Upper lobe of right lung (tissue), 1 donor: ENCODE data around the gene NECAB2. TPM values are rescaled to one million over a fixed set of nuclear protein-coding genes. Genes with fewer than 3 reads are reported as not detected.

Experiments
- ATAC-seq: fragments of 200-7000 bp; cut with Tn5 transposase; one replicate; pipeline ENCODE4 v1.9.1; 2020; ENCODE audit warnings: mild to moderate bottlenecking, moderate library complexity
- DNase-seq: peaks from one replicate; pipeline ENCODE4 v3.0.0-alpha.2; 2020
- H3K27ac ChIP-seq: fragments of 200-600 bp; one replicate; pipeline ENCODE4 v1.8.0; 2022
- H3K27me3 ChIP-seq: fragments of 200-600 bp; one replicate; pipeline ENCODE4 v1.8.0; 2022; ENCODE audit warnings: mild to moderate bottlenecking
- H3K36me3 ChIP-seq: fragments of 200-600 bp; one replicate; pipeline ENCODE4 v1.8.0; 2022
- H3K4me1 ChIP-seq: fragments of 200-600 bp; one replicate; pipeline ENCODE4 v1.8.0; 2022
- H3K4me3 ChIP-seq: fragments of 200-600 bp; one replicate; pipeline ENCODE4 v1.8.0; 2022; ENCODE audit warnings: mild to moderate bottlenecking
- H3K9me3 ChIP-seq: fragments of 200-600 bp; one replicate; pipeline ENCODE4 v1.8.0; 2022
- intact Hi-C: fragments of 100-400 bp; cut with DNase I; formaldehyde crosslinking; loops from one replicate; pipeline ENCODE4 v1.11.0; 2022
- total RNA-seq: library from RNA; stranded (reverse); fragmentation: NEBNext Ultra II Directional; extraction: Animal tissue kit (Norgen Biotek cat#: 25700); gene quantifications from one replicate; pipeline ENCODE4 v1.2.1, GENCODE V29; 2021
- TF ChIP-seq, protein P1 (sequence below): fragments of 200-600 bp; IDR thresholded peaks from one replicate; pipeline ENCODE4 v1.8.0; 2022; ENCODE audit warnings: antibody characterized with exemption
- donor health status: DM: no; HTN: yes; CAD: no; lungs with severe emphysema.

Gene NECAB2
- total RNA-seq, 1 donor from 2014 or later: not detected

DNA sequence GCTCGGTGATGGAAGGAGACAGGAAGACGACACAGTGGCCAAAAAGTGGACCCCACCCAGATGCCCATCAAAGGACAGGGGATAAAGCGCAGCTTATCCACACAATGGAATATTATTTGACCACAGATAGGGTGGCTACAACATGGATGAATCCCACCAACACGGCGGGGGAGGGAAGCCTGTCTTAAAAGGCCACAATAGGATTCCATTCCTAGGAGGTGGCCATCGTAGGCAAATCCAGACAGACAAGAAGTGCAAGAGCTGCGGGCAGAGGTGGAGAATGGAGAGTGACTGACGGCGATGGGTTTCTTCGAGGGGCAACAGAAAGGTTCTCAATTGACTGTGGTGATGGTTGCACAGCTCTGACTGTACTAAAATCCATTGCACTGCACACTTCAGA lies 58.6 kb downstream of the NECAB2 start:
- H3K27ac ChIP-seq: no peak overlapping the region
- no peaks in the 10 kb centered on the region for H3K9me3 ChIP-seq
- no peaks in the 10 kb centered on the region for H3K36me3 ChIP-seq
- peaks cover 3% of the 10 kb centered on the region for H3K27me3 ChIP-seq
- H3K4me1 ChIP-seq: no peaks in the 10 kb centered on the region
- H3K4me3 ChIP-seq: no peak overlapping the region
- no peak for DNase-seq
- TF ChIP-seq, protein P1, sequence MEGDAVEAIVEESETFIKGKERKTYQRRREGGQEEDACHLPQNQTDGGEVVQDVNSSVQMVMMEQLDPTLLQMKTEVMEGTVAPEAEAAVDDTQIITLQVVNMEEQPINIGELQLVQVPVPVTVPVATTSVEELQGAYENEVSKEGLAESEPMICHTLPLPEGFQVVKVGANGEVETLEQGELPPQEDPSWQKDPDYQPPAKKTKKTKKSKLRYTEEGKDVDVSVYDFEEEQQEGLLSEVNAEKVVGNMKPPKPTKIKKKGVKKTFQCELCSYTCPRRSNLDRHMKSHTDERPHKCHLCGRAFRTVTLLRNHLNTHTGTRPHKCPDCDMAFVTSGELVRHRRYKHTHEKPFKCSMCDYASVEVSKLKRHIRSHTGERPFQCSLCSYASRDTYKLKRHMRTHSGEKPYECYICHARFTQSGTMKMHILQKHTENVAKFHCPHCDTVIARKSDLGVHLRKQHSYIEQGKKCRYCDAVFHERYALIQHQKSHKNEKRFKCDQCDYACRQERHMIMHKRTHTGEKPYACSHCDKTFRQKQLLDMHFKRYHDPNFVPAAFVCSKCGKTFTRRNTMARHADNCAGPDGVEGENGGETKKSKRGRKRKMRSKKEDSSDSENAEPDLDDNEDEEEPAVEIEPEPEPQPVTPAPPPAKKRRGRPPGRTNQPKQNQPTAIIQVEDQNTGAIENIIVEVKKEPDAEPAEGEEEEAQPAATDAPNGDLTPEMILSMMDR: no peak
- no peak for ATAC-seq
- intact Hi-C loops: no loop called here

DNA sequence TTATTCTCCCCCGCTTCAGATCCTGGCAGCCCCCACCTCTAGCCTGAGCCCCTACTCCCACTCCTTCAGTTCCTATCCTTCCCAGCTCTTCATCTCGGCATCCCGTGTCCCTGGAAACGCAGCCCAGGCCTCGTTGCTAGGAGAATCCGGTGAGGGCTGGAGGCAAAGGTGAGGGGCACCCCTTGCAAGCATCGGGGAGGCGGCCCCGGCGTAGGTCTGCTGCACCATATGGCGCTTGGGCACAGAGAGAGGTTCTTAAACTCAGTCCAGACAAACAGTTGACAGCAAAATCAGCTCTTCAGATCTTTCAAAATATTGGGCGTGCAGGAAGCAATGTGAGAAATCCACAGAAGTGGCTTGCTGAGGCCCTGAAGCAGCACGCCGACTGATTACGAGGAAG lies 59.6 kb downstream of the NECAB2 start:
- Histone ChIP-seq H3K27ac (no peak overlapping the region), H3K27me3 (peaks cover 3% of the 10 kb centered on the region), H3K9me3 (no peaks in the 10 kb centered on the region), H3K4me1 (no peaks in the 10 kb centered on the region), H3K4me3 (no peak overlapping the region), H3K36me3 (no peaks in the 10 kb centered on the region)
- intact Hi-C loops: no loop called here
- DNase-seq (no peak), ATAC-seq (no peak)
- TF ChIP-seq, protein P1: no peak

DNA sequence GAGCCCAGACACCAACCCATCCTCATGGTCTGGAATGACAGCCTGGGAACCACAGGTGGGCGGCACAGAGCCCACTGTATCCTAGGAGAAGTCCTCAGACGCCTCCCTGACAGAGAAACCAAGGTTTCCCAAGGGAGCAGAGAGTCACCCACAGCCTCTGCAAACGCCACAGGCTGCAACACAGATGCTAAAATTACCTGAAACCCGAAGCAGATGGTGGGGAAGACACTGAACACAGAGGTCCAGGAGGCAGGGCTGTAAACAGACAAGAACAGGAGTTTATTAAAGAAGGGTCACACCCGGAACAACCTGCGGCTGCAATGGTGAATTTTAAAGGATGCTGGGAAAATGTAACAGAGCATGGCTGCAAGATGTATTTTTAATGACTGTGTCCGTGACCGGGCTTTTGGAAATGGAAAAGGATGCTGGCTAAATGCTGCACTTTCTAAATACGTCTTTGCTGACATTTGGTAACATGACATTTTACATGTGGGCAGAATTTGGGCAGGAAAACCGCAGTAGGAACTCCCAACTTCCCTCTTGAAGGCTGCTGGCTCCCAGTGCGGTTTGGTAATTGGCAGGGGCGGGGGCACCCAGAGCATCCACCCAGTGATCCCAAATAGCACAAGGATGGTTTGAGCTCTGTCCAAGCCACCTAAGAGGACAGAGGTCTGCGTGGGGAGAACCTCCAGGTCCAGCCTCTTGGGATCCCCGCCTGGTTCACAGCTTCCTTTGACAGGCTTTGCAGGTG lies 61.4 kb downstream of the NECAB2 start:
- intact Hi-C loops: no loop called here
- ATAC-seq: peak; percentile 16
- H3K27me3 ChIP-seq: peaks cover 3% of the 10 kb centered on the region
- H3K36me3 ChIP-seq: no peaks in the 10 kb centered on the region
- H3K9me3 ChIP-seq: no peaks in the 10 kb centered on the region
- no peaks in the 10 kb centered on the region for H3K4me1 ChIP-seq
- no peak overlapping the region for H3K4me3 ChIP-seq
- no peak overlapping the region for H3K27ac ChIP-seq
- TF ChIP-seq, protein P1: no peak
- DNase-seq: no peak

DNA sequence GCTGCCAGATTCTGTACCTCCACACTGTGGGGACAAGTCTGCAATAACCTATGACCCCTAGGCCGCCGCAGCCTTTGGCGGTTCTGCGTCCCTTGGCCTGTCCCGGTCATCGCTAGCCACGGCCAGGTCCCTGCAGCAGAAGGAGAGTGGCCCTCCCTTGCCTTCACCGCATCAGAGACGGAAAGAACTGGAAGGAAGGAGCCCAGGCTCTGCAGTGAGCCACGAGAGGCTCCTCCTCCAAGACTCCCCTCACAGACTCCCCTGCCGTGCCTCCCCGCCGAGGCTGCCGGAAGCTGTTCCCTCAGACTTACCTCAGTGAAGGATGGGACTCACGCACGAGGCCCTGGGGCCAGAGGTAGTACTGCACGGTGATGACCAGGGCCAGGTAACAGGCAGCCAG lies 63.5 kb downstream of the NECAB2 start:
- intact Hi-C loops: no loop called here
- Histone ChIP-seq H3K9me3 (no peaks in the 10 kb centered on the region), H3K27me3 (peaks cover 3% of the 10 kb centered on the region), H3K36me3 (no peaks in the 10 kb centered on the region), H3K27ac (no peak overlapping the region), H3K4me3 (no peak overlapping the region), H3K4me1 (no peaks in the 10 kb centered on the region)
- no peak for DNase-seq
- no peak for ATAC-seq
- TF ChIP-seq, protein P1: no peak

DNA sequence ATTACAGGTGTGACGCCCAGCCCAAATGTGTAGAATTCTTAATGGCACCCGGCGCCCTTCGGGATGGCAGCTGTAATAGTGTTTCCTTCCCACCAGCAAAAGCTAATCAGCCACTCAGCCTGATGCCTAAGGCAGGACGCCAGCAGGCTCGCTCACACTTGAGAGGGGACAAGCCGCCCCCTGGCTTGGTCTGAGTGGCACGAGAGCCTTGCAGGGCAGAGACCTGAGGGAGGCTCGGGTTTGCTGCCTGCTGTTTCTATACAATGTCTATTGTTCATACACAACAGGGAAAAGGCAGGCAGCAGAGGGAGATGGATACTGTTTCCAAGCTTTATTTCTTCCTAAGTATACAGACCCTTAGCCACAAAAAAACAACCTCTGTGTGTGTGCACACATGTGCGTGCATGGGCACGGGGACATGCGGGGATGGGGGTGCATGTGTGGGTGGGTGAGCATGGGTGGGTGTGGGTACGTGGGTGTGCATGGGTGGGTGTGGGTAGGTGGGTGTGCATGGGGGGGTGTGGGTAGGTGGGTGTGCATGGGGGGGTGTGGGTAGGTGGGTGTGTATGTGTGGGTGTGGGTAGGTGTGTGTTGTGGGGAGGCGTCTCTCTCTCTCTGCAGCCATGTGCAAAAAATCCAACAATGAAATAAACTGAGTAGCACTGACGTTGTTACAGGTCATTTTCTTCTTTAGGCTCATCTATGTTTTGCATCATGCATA lies 64.6 kb downstream of the NECAB2 start:
- H3K9me3 ChIP-seq: no peaks in the 10 kb centered on the region
- DNase-seq (no peak), ATAC-seq (no peak)
- H3K27me3 ChIP-seq: peaks cover 2% of the 10 kb centered on the region
- H3K27ac ChIP-seq: no peak overlapping the region
- no peaks in the 10 kb centered on the region for H3K4me1 ChIP-seq
- H3K36me3 ChIP-seq: no peaks in the 10 kb centered on the region
- intact Hi-C loops: no loop called here
- no peak overlapping the region for H3K4me3 ChIP-seq
- TF ChIP-seq, protein P1: no peak
